ENCODE data around the gene SPTBN5.

- no peak for TF ChIP-seq EP300 (IDR thresholded peaks at IDR 0.05)
- no peak for TF ChIP-seq CTCF (IDR thresholded peaks at IDR 0.05)
- TF ChIP-seq POLR2AphosphoS5 (IDR thresholded peaks at IDR 0.05): no peak
These were observed 26.8 kb downstream of the SPTBN5 start for GRCh38 chr15:41866872-41867579.

All from esophagus muscularis mucosa (tissue), 4 donors.